T47D (cell line): ENCODE measurements around the gene PRSS36.
"Not testable (repeated sequence)": the region's sequence is repeated elsewhere in the genome, so short reads cannot be mapped to it uniquely, and the experiment has no call there.

Source experiments
- DNase-seq, 2 experiments: peaks; one replicate each; pipeline versions ENCODE4 v3.0.0 to v3.0.0-alpha.2; 2011 to 2012; ENCODE audit warnings: low read depth in 1 of 2, low spot score in 1 of 2
- JUND ChIP-seq: IDR thresholded peaks from 2 replicates; pipeline ENCODE4 v1.6.1; 2012; ENCODE audit warnings: low read depth
- in situ Hi-C: cut with HindIII; loops from 2 replicates; pipeline ENCODE4 v1.10.0; 2016; ENCODE audit warnings: low sequenced_read_pairs, low pct_unique_long_range_greater_than_20kb

Gene PRSS36

DNA sequence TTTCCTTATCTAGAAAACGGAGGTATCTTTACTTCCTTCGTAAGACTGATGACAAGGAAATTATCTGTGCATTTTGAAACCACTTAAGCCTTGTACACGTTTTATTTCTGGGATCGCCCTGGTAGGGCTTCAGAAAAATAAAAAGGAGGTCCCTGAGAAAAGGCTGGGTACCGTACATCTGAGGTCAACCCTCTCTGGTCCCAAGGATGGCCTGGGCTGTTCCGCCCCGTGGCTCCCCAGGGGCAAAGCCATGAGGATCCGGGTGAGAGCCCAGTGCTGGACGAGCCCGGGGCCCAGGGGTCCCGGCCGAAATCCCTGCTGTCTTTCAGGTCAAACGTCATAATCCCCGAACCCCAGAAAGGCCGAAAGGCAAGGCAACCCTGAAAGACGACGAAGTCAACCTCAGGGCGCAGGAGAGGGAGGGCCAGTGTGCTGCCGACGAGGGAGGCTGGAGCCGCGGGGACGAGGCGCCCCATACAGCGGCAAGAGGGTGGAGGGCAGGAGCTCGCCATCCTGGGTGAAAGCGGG lies 29.4 kb upstream of the PRSS36 start:
- in situ Hi-C loops = no loop called here
- DNase-seq = no peak
- TF ChIP-seq JUND = no peak

DNA sequence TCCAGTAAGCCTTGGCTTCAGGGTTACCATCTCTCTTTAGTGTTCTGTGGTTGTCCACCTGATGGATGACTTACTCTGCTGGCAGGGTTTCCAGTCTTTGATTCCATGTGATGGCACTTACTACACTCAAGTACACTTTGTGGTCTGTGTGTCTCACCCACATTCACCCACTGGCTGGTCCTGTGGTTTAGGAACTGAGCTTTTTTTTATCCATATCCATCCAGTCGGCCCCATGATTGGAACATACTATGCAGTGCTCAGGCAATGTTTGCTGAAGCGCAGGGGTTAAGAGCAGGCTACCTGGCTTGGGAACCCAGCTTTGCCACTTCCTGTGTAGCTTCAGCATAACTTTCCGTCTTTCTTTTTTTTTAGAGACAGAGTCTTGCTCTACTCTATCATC lies 27.3 kb upstream of the PRSS36 start:
- no peak for TF ChIP-seq JUND
- DNase-seq = no peak
- in situ Hi-C loops = no loop called here

DNA sequence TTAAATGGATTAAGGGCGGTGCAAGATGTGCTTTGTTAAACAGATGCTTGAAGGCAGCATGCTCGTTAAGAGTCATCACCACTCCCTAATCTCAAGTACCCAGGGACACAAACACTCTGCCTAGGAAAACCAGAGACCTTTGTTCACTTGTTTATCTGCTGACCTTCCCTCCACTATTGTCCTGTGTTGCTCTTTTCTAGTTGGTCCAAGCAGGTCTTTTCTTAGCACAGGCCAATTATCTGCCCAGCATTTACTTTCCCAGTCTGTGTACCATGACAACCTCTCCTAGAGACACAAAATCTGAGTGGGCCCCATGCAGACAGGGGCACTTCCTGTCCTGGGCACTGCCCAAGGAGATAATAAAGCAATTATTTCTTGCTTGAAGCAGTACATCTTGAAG lies 20.2 kb upstream of the PRSS36 start:
- DNase-seq = not testable (repeated sequence)

DNA sequence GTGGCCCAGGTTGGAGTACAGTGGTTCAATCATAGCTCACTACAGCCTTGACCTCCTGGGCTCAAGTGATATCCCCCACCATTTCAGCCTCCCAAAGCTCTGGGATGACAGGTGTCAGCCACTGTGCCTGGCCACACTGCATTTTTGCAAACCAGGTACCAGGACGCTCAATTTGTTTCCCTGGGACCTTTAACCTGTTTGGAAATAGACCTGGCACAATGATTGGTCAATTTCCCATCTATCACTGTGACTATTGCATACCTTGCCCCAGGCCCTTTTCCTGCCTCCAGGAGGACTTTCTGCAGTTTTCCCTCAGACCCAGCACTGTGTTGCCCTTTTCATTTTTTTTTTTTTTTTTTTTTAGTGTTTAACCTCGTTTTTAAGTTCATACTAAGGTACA lies 19.0 kb upstream of the PRSS36 start:
- TF ChIP-seq JUND = no peak
- peak in 1 of 2 experiments; percentile 75 for DNase-seq
- in situ Hi-C loops = no loop called here

More for the DNA sequence above, 20.2 kb upstream of the PRSS36 start:
- in situ Hi-C loops = not testable (repeated sequence)

DNA sequence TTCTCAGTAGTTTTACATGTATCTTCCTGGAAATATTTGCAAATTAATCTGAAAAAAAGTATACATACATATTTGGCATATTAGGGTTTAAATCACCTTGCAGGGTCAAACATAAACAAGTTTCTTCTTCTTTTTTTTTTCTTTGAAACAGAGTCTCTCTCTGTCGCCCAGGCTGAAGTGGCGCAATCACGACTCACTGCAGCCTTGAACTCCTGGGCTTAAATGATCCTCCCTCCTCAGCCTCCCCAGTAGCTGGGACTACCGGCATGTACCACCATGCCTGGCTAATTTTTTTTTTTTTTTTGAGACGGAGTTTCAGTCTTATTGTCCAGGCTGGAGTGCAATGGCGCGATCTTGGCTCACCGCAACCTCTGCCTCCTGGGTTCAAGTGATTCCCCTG lies 17.4 kb upstream of the PRSS36 start:
- in situ Hi-C loops = no loop called here
- no peak for TF ChIP-seq JUND
- DNase-seq = no peak

DNA sequence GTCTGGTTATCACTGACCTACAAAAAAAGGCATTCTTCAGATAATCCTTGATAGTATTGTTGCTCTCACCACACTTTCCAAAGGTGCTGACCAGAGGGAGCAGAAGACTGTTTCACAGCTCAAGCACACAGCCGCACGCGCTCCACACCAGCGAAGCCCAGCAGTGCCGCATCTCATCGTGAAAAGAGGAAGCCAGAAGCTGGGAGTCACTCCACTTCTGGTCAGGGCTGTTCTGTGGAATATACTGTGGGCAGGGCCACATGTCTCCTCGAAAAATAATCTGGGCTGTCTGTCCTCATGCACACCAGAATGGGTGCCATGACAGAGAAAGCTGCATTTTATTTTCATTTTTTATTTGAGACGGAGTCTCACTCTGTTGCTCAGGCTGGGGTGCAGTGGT lies 7.3 kb upstream of the PRSS36 start:
- peak in 1 of 2 experiments; percentile 38 for DNase-seq
- no peak for TF ChIP-seq JUND
- in situ Hi-C loops = no loop called here

DNA sequence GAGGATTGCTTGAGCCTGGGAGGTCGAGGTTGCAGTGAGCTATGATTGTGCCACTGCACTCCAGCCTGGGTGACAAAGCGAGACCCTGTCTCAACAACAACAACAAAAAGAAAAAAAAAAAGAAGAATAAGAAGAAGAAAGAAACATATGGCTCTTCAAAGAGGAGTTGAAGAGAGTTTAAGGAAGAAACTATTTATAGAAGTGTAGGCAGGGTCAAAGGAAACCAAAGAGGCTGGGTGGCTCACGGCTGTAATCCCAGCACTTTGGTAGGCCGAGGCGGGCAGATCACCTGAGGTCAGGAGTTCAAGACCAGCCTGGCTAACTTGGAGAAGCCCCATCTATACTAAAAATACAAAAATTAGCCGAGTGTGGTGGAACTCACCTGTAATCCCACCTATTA lies 1.1 kb upstream of the PRSS36 start:
- DNase-seq, in situ Hi-C loops: not testable (repeated sequence)

DNA sequence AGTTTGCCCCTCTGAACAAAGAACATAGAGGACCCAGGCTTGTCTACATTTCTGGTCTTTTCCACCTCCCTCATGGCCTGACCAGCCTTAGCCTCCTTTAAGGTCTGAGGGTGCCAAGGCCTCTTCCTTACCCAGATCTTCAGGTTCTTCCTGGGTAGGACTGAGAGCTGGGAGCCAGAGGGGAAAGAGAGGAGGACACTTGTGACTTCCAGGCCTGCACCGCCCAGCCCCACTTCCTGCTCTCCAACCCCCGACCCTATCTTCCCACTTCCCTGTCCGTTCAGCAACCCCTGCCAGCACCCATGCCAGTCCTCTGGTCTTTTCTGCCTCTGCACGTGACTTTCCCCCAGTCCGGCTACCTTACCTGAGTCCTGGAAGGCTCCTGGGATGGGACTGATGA lies 534 bp downstream of the PRSS36 start:
- TF ChIP-seq JUND = no peak
- DNase-seq = no peak
- in situ Hi-C loops = no loop called here

DNA sequence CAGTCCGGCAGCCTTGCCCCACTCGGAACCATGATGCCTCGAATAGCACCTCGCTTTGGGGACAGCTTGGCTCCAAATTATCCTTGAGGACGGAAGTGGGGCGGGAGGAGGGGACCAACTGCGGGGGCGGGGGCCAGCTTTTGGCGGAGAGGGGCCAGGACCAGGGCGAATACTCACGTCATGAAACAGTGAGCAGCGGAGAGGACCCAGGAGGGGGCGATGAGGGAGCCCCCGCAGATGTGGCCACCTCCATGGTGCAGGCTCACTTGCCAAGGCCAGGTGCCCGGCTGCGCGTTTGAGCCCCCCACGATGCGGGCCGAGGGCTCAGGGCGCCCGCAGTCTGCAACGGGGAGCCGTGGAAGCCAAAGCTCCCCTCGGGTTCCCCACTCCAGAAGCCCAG lies 970 bp downstream of the PRSS36 start:
- DNase-seq = no peak
- no peak for TF ChIP-seq JUND
- in situ Hi-C loops = no loop called here

DNA sequence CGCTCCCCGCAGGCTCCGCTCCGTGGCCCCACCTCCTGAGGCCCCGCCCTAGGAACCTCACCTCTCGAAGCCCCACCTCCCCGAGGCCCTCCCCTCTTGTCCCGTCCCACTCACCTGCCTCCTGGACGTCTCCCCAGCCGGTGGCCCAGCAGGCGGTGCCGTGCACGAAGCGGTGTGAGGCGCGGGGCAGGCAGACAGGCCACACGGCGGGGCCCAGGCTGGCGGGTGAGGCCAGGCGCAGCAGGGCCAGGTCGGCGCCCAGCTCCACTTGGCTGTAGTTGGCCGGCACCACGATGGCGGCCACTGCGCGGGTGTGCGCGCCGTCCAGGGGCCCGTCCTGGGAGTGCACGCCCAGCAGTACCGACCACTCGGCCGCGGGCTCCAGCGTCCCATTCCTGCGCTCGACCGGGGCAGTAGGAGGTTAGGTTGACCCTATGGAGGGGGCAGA lies 1.6 kb downstream of the PRSS36 start:
- no peak for TF ChIP-seq JUND
- in situ Hi-C loops = no loop called here
- DNase-seq = peak; percentile 89 to 90

DNA sequence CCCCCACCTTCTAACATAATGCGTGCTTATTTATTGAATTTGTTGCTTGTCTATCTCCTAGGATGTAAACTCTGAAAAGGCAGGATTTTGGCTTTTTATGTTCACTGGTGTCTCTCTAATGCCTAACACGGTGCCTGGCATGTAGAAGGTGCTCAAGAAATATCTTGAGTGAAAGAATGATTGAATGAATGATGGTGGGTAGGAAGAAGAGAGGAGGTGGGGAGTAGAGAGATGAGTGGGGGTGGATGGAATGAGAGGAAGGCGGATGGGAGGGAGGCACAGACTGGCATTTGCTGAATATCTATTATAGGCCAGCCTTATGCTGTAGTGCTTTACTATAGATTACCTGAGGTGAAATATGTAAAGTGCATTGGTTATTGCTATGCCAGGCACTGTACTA lies 2.3 kb downstream of the PRSS36 start:
- no peak for DNase-seq
- TF ChIP-seq JUND = no peak
- in situ Hi-C loops = no loop called here

DNA sequence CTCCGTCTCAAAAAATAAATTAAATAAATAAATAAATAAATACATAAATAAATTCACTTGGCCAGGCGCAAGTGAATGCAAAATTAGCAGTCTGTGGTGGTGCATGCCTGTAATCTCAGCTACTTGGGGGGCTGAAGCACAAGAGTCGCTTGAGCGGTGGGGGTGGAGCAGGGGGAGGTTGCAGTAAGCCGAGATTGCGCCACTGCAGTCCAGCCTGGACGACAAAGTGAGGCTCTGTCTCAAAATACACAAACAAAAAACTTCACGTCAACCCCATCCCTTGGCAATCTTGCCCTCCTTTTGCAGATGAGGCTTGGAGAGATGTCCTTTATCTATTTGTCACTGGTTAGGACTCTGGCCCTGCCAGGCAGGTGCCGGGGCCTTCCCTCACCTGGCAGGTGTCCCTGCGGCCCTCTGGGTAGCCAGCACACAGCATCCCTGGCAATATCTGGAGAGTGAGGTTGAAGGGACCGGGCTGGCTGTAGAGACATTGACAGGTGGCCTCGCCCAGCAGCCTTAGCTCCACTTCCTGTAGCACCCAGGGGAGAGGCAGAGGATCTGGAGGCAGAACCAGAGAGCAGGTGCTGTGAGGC lies 4.4 kb downstream of the PRSS36 start:
- in situ Hi-C loops = no loop called here
- DNase-seq = no peak
- no peak for TF ChIP-seq JUND

DNA sequence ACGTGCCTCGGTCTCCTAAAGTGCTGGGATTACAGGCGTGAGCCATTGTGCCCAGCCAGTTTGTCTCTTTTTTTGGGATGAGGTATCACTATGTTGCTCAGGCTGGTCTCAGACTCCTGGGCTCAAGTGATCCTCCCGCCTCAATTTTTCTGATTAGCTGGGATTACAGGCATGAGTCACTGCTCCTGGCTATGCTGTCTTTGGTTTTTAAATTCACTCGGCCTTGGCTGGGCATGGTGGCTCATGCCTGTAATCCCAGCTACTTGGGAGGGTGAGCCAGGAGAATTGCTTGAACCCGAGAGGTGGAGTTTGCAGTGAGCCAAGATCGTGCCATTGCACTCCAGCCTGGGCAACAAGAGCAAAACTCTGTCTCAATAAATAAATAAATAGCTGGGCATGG lies 5.4 kb downstream of the PRSS36 start:
- DNase-seq, in situ Hi-C loops: not testable (repeated sequence)

DNA sequence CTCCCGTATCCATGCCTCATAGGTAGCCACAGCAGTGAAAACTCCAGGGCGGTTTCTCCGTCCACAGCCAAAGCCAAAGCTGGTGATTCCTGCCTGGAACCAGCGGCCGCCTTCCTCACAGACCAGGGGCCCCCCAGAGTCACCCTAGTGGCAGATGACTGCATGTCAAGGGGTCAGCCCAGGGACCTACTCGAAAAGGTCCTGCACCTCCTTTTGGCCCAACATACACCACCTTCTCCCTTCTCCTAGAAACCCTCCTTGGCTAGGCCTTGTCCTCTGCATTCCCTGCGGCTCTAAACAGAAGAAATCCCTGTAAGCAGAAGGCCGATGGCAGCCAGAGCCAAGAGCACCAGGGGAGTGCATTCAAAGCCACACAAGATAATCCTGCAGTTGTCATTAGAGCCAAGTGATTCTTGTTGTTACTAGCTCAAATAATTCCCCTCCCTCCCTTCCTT lies 6.1 kb downstream of the PRSS36 start:
- TF ChIP-seq JUND = no peak
- in situ Hi-C loops = no loop called here
- no peak for DNase-seq
